ENCODE measurements around the gene DELE1.
"Not testable (repeated sequence)": the region's sequence is repeated elsewhere in the genome, so short reads cannot be mapped to it uniquely, and the experiment has no call there.

Gene DELE1

DNA sequence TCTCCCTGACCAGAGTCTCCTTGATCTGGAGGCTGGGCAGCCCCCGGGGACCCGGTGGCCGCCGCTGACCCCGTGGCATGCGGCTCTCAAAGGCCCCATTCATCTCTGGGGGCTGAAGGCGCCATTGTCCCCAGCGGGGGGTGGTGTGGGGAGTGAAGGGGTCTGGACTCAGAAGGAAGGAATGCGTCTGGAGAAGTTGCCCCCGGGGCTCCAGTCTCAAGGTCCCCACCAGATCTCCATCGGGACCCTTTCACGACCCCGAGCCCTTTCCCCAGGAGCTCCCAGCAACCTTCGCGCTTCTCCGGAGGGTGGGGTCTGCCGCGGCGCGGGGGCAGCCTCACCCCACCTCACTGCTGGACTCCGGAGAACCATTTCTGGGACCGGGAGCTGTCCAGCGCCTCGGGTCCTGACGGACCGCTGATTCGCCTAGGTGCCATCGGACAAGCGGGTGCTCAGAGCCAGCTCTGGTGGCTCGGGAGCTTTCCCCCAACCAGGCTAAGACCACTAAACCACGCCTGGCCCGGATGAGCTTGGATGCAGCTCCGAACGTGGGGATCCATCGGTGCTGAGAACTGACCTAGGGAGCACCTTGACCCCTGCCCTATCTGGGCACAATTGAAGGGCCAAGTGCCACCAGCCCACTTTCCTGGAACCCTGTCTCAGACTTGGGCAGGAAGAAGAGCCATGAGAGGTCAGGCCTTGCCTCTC is 40.3 kb upstream of the DELE1 start:
- Histone ChIP-seq H3K4me3 (replicated peaks; ENCODE audit: low read depth, low read length) (no peak overlapping the region), H3K27me3 (replicated peaks; ENCODE audit: control insufficient read depth, insufficient read depth, low read length) (no peaks in the 10 kb centered on the region; the same call in none of the 2 replicates), H3K36me3 (ENCODE audit: control insufficient read depth, insufficient read depth, low read length) (no peaks in the 10 kb centered on the region)
- no peak for DNase-seq (ENCODE audit: extremely low read depth, insufficient read length)
- TF ChIP-seq, protein P1, sequence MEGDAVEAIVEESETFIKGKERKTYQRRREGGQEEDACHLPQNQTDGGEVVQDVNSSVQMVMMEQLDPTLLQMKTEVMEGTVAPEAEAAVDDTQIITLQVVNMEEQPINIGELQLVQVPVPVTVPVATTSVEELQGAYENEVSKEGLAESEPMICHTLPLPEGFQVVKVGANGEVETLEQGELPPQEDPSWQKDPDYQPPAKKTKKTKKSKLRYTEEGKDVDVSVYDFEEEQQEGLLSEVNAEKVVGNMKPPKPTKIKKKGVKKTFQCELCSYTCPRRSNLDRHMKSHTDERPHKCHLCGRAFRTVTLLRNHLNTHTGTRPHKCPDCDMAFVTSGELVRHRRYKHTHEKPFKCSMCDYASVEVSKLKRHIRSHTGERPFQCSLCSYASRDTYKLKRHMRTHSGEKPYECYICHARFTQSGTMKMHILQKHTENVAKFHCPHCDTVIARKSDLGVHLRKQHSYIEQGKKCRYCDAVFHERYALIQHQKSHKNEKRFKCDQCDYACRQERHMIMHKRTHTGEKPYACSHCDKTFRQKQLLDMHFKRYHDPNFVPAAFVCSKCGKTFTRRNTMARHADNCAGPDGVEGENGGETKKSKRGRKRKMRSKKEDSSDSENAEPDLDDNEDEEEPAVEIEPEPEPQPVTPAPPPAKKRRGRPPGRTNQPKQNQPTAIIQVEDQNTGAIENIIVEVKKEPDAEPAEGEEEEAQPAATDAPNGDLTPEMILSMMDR (IDR thresholded peaks at IDR 0.05; ENCODE audit: insufficient read depth, low read length, poor library complexity, severe bottlenecking), result no peak

DNA sequence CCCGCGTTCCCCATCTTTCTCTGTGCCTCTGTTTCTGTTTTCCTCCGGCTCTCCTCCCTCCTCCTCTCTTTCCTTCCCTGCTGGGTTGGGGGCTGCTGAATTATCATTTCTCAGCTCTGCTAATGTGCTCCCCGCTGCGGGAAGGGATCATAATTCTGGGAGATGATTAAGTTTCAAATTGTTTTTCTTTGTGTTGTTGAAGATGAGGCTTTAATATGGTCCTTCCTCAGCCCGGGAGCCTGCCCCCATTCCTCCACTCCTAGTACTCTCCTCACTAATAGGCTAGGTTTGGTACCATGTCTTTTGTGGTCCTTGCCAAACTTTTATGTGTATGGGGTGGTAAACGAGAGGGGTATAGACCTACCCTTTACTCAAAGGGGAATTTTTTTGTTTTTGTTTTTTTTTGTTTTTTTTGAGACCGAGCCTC is 39.8 kb upstream of the DELE1 start:
- Histone ChIP-seq H3K27me3 (replicated peaks; ENCODE audit: control insufficient read depth, insufficient read depth, low read length) (no peaks in the 10 kb centered on the region; the same call in 1 of the 2 replicates), H3K36me3 (ENCODE audit: control insufficient read depth, insufficient read depth, low read length) (no peaks in the 10 kb centered on the region), H3K4me3 (replicated peaks; ENCODE audit: low read depth, low read length) (no peak overlapping the region)
- no peak for DNase-seq (ENCODE audit: extremely low read depth, insufficient read length)
- TF ChIP-seq, protein P1 (IDR thresholded peaks at IDR 0.05; ENCODE audit: insufficient read depth, low read length, poor library complexity, severe bottlenecking), result no peak

DNA sequence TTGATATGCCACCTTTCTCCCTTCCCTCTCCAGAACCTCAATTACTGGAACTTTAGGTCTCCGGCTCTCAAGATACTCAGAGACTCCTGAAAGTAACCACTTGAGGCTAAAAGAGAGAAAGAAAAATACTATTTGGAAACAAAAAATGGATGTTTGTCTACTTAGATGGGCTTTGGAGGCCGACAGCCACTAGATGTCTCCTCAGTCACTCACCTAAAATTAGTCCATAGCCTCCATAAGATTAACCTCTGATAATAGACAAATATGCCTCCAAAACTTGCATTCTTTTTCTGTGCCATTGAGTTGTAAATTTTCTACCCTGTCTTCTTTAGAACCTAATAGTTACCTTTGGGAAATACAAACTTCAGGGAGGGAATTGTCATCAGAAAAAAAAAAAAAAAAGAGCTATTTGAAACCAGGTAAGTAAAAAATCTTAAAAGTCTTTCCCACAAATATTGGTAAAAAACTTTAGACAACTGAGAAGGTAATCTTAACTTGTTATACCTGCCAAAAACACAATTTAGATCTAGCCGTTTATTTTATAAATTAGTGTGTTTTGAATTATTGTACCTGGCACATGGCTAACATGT is 34.3 kb upstream of the DELE1 start:
- no peak for DNase-seq (ENCODE audit: extremely low read depth, insufficient read length)
- H3K36me3 ChIP-seq (ENCODE audit: control insufficient read depth, insufficient read depth, low read length), result no peaks in the 10 kb centered on the region
- H3K27me3 ChIP-seq (replicated peaks; ENCODE audit: control insufficient read depth, insufficient read depth, low read length), result no peaks in the 10 kb centered on the region; the same call in 1 of the 2 replicates
- TF ChIP-seq, protein P1 (IDR thresholded peaks at IDR 0.05; ENCODE audit: insufficient read depth, low read length, poor library complexity, severe bottlenecking), result peak; percentile 47
- H3K4me3 ChIP-seq (replicated peaks; ENCODE audit: low read depth, low read length), result no peak overlapping the region

DNA sequence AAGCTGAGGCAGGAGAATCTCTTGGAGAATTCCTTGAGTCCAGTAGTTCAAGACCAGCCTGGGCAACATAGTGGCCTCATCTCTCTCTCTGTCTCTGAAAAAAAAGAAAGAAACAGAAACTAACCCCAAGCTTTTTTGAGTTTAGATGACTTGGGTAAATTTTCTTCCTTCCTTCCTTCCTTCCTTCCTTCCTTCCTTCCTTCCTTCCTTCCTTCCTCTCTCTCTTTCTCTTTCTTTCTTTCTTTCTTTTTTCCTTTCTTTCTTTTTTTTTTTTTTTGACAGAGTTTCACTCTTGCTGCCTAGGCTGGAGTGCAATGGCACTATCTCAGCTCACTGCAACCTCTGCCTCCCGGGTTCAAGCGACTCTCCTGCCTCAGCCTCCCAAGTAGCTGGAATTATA is 33.2 kb upstream of the DELE1 start:
- H3K36me3 ChIP-seq (ENCODE audit: control insufficient read depth, insufficient read depth, low read length); H3K4me3 ChIP-seq (replicated peaks; ENCODE audit: low read depth, low read length); H3K27me3 ChIP-seq (replicated peaks; ENCODE audit: control insufficient read depth, insufficient read depth, low read length); DNase-seq (ENCODE audit: extremely low read depth, insufficient read length): not testable (repeated sequence)

DNA sequence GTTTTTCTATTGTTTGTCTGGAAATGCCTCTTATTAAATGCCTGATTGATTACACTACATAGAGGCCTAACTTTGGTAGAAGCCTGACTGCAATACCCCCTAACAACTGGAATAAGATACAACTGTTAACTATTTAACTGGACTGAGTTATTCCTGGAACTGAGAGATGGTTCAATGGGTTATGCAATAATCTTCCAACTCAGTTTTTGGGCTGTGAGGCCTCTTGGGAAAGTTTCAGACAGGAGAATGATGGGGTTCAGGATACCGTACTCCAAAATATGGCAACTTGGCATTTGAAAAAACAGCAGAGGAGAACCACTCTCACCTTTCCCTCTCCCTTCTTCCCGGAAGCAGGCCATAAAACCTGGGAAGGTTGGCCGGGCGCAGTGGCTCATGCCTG is 26.2 kb upstream of the DELE1 start:
- TF ChIP-seq, protein P1 (IDR thresholded peaks at IDR 0.05; ENCODE audit: insufficient read depth, low read length, poor library complexity, severe bottlenecking), result no peak
- Histone ChIP-seq H3K4me3 (replicated peaks; ENCODE audit: low read depth, low read length) (no peak overlapping the region), H3K36me3 (ENCODE audit: control insufficient read depth, insufficient read depth, low read length) (no peaks in the 10 kb centered on the region), H3K27me3 (replicated peaks; ENCODE audit: control insufficient read depth, insufficient read depth, low read length) (no peaks in the 10 kb centered on the region; the same call in 1 of the 2 replicates)
- no peak for DNase-seq (ENCODE audit: extremely low read depth, insufficient read length)

DNA sequence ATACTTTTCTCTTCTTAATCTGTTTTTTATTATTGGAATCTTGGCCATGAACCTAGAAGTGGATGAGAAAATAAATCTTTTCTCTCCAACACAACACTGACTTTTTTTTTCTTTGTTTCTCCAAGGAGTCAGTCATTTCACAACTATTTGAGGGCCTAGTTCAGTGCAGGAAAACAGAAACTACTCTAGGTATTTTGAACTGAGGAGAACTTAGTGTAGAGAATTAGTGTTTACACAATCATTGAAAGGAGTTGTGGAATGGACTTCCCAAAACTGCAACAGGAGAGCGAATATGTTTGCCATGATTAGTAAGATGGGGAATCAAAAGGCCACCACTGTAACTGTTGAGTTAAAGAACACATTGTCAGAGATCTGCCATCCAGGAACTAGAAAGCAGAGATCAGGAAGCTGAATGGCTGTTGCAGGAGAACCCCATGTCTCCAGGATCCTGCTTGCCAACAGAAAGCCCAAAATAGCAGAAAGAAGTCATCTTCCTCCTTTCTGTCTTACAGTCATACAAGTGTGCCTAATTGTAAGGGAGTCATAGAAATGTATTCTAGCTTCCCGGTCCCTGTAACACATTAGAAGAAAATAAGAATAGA is 25.1 kb upstream of the DELE1 start:
- Histone ChIP-seq H3K36me3 (ENCODE audit: control insufficient read depth, insufficient read depth, low read length) (no peaks in the 10 kb centered on the region), H3K4me3 (replicated peaks; ENCODE audit: low read depth, low read length) (no peak overlapping the region), H3K27me3 (replicated peaks; ENCODE audit: control insufficient read depth, insufficient read depth, low read length) (no peaks in the 10 kb centered on the region; the same call in 1 of the 2 replicates)
- DNase-seq (ENCODE audit: extremely low read depth, insufficient read length), result no peak
- TF ChIP-seq, protein P1 (IDR thresholded peaks at IDR 0.05; ENCODE audit: insufficient read depth, low read length, poor library complexity, severe bottlenecking), result no peak

Measured in GM06990 (cell line).